GM23338 (cell line): Measurements from ENCODE around the gene USP21. TPM values are rescaled to one million over a fixed set of nuclear protein-coding genes. Genes with fewer than 3 reads are reported as not detected.

ENCODE experiments used
- ATAC-seq: fragments of 200-7000 bp; cut with Tn5 transposase; 3 replicates; pipeline ENCODE4 v1.9.1; 2020
- DNase-seq: peaks from one replicate; pipeline ENCODE4 v3.0.0-alpha.2; 2015; ENCODE audit warnings: low spot score
- H2AFZ ChIP-seq: fragments of 200-600 bp; sonication (generic); 2 replicates; pipeline ENCODE4 v1.8.0; 2016; ENCODE audit warnings: antibody characterized with exemption, mild to moderate bottlenecking, moderate library complexity
- H3F3A ChIP-seq: fragments of 200-600 bp; sonication (generic); replicated peaks from 2 replicates; pipeline ENCODE4 v1.8.0; 2017; ENCODE audit warnings: antibody characterized with exemption, mixed run types, low read depth
- H3K27ac ChIP-seq: fragments of 200-600 bp; sonication (generic); 2 replicates; pipeline ENCODE4 v1.6.1; 2016; ENCODE audit warnings: low read depth
- H3K27me3 ChIP-seq: fragments of 200-600 bp; sonication (generic); 2 replicates; pipeline ENCODE4 v1.8.0; 2016; ENCODE audit warnings: mild to moderate bottlenecking, mixed run types, moderate library complexity; ENCODE audit not compliant: insufficient read depth
- H3K36me3 ChIP-seq: fragments of 200-600 bp; sonication (generic); 2 replicates; pipeline ENCODE4 v1.8.0; 2016; ENCODE audit warnings: mild to moderate bottlenecking; ENCODE audit not compliant: insufficient read depth
- H3K4me1 ChIP-seq: fragments of 200-600 bp; sonication (generic); 2 replicates; pipeline ENCODE4 v1.8.0; 2016; ENCODE audit warnings: mild to moderate bottlenecking, moderate library complexity; ENCODE audit not compliant: insufficient read depth
- H3K4me2 ChIP-seq: fragments of 200-600 bp; sonication (generic); 2 replicates; pipeline ENCODE4 v1.7.1; 2017; ENCODE audit warnings: mixed run types
- H3K4me3 ChIP-seq: fragments of 200-600 bp; sonication (generic); 2 replicates; pipeline ENCODE4 v1.6.1; 2016; ENCODE audit warnings: mixed run types
- H3K79me2 ChIP-seq: fragments of 200-600 bp; sonication (generic); replicated peaks from 2 replicates; pipeline ENCODE4 v1.8.0; 2017; ENCODE audit warnings: mild to moderate bottlenecking; ENCODE audit not compliant: insufficient read depth
- H3K9me2 ChIP-seq: fragments of 200-600 bp; sonication (generic); 2 replicates; pipeline ENCODE4 v1.8.0; 2017; ENCODE audit not compliant: insufficient read depth
- H4K20me1 ChIP-seq: fragments of 200-600 bp; sonication (generic); replicated peaks from 2 replicates; pipeline ENCODE4 v1.8.0; 2017; ENCODE audit warnings: mild to moderate bottlenecking; ENCODE audit not compliant: insufficient read depth
- H3K27ac Mint-ChIP-seq: 2 replicates; pipeline ENCODE4 v1.8.0; 2020; ENCODE audit warnings: inconsistent platforms, mild to moderate bottlenecking, moderate library complexity, mixed read lengths
- H3K27me3 Mint-ChIP-seq: 3 replicates; pipeline ENCODE4 v1.8.0; 2022; ENCODE audit warnings: low read depth, mild to moderate bottlenecking, moderate library complexity, mixed read lengths, inconsistent platforms; ENCODE audit not compliant: insufficient read depth, poor library complexity
- H3K36me3 Mint-ChIP-seq: 3 replicates; pipeline ENCODE4 v1.8.0; 2021; ENCODE audit warnings: low read depth, mild to moderate bottlenecking, inconsistent platforms, moderate library complexity, mixed read lengths
- H3K4me1 Mint-ChIP-seq: 3 replicates; pipeline ENCODE4 v1.8.0; 2020; ENCODE audit warnings: mild to moderate bottlenecking, inconsistent platforms, mixed read lengths
- H3K4me3 Mint-ChIP-seq: 3 replicates; pipeline ENCODE4 v1.8.0; 2021; ENCODE audit warnings: moderate library complexity, mild to moderate bottlenecking, inconsistent platforms, mixed read lengths
- H3K9me3 Mint-ChIP-seq: 3 replicates; pipeline ENCODE4 v1.8.0; 2020; ENCODE audit warnings: moderate library complexity, mild to moderate bottlenecking, inconsistent platforms, mixed read lengths
- CREB1 ChIP-seq: fragments of 250-450 bp; sonication (Bioruptor Pico); IDR thresholded peaks from 2 replicates; pipeline ENCODE4 v1.5.0; 2020; ENCODE audit warnings: low read depth, mild to moderate bottlenecking, moderate library complexity
- CTCF ChIP-seq, 2 experiments: fragments of 200-600 bp in 1 of 2; sonication (generic) in 1 of 2; conservative IDR thresholded peaks; 2 replicates each; pipeline versions ENCODE4 v1.5.1 to v1.6.1; 2016 to 2017; ENCODE audit warnings: antibody characterized with exemption in 2 of 2, low read depth in 2 of 2, mild to moderate bottlenecking in 2 of 2, moderate library complexity in 1 of 2
- EZH2 ChIP-seq: fragments of 200-600 bp; sonication (generic); IDR thresholded peaks from one replicate; pipeline ENCODE4 v1.8.0; 2017; ENCODE audit warnings: antibody characterized with exemption, mild to moderate bottlenecking, low read depth; ENCODE audit not compliant: unreplicated experiment
- EZH2phosphoT487 ChIP-seq: fragments of 200-600 bp; sonication (generic); IDR thresholded peaks from one replicate; pipeline ENCODE4 v1.8.1; 2018; ENCODE audit warnings: antibody characterized with exemption; ENCODE audit not compliant: unreplicated experiment
- JUNB ChIP-seq: IDR thresholded peaks from one replicate; pipeline ENCODE4 v1.6.1; 2016; ENCODE audit warnings: antibody characterized with exemption; ENCODE audit not compliant: unreplicated experiment
- NANOG ChIP-seq: IDR thresholded peaks from 2 replicates; pipeline ENCODE4 v1.6.1; 2016; ENCODE audit warnings: antibody characterized with exemption, borderline replicate concordance
- POLR2AphosphoS5 ChIP-seq: IDR thresholded peaks from 2 replicates; pipeline ENCODE4 v1.6.1; 2016; ENCODE audit warnings: antibody characterized with exemption, low read depth
- REST ChIP-seq: IDR thresholded peaks from one replicate; pipeline ENCODE4 v1.6.1; 2018; ENCODE audit warnings: antibody characterized with exemption; ENCODE audit not compliant: unreplicated experiment
- STAT1 ChIP-seq: IDR thresholded peaks from one replicate; pipeline ENCODE4 v1.6.1; 2016; ENCODE audit warnings: antibody characterized with exemption; ENCODE audit not compliant: unreplicated experiment
- ZNF114 ChIP-seq: fragments of 250-450 bp; sonication (Bioruptor Pico); IDR thresholded peaks from 2 replicates; pipeline ENCODE4 v1.5.0; 2020; ENCODE audit warnings: mild to moderate bottlenecking, moderate library complexity
- ZNF331 ChIP-seq: fragments of 250-450 bp; sonication (Bioruptor Pico); IDR thresholded peaks from 2 replicates; pipeline ENCODE4 v1.5.0; 2020; ENCODE audit warnings: low read depth, mild to moderate bottlenecking, moderate library complexity
- polyA plus RNA-seq: library from polyadenylated mRNA; unstranded; fragments of >200 nt; fragmentation: Nextera tagmentation; extraction: Ambion mirVana; gene quantifications from 2 replicates; pipeline ENCODE4 v1.2.1, GENCODE V29; 2016
- total RNA-seq: library from RNA; depleted of rRNA; stranded (reverse); fragments of >200 nt; shearing (Covaris generic); gene quantifications from 2 replicates; pipeline ENCODE4 v1.2.3, GENCODE V29; 2014
- TF ChIP-seq, protein P1 (sequence below): fragments of 250-450 bp; sonication (Bioruptor Pico); IDR thresholded peaks from 2 replicates; pipeline ENCODE4 v1.5.0; 2020; ENCODE audit warnings: mild to moderate bottlenecking, moderate library complexity
- TF ChIP-seq, protein P2 (sequence below): IDR thresholded peaks from 2 replicates; pipeline ENCODE4 v1.6.1; 2016; ENCODE audit warnings: antibody characterized with exemption

Gene USP21
- total and polyA plus RNA-seq, 2 experiments from 2014 or later: 17.9 to 25.6 TPM

DNA sequence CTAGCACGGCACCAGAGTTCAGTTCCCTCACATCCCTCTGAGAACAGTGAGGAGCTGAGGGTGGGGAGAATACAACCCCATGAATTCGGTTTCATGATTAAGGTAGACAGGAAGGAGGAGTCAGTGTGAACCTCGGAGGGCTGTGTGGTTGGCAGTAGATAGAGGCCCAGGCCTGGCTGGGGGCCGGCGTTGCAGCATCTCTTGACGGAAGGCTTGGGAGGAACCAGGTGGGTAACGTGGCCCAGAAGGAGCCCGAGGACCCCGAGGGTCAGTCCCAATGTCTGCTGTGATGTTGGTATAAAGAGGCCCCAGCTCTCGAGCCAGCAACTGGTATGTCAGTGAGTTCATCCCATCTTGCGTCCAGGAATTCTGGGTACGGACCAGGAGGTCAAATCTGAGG, 12.4 kb downstream of the USP21 start (continued):
- TF ChIP-seq, protein P1, sequence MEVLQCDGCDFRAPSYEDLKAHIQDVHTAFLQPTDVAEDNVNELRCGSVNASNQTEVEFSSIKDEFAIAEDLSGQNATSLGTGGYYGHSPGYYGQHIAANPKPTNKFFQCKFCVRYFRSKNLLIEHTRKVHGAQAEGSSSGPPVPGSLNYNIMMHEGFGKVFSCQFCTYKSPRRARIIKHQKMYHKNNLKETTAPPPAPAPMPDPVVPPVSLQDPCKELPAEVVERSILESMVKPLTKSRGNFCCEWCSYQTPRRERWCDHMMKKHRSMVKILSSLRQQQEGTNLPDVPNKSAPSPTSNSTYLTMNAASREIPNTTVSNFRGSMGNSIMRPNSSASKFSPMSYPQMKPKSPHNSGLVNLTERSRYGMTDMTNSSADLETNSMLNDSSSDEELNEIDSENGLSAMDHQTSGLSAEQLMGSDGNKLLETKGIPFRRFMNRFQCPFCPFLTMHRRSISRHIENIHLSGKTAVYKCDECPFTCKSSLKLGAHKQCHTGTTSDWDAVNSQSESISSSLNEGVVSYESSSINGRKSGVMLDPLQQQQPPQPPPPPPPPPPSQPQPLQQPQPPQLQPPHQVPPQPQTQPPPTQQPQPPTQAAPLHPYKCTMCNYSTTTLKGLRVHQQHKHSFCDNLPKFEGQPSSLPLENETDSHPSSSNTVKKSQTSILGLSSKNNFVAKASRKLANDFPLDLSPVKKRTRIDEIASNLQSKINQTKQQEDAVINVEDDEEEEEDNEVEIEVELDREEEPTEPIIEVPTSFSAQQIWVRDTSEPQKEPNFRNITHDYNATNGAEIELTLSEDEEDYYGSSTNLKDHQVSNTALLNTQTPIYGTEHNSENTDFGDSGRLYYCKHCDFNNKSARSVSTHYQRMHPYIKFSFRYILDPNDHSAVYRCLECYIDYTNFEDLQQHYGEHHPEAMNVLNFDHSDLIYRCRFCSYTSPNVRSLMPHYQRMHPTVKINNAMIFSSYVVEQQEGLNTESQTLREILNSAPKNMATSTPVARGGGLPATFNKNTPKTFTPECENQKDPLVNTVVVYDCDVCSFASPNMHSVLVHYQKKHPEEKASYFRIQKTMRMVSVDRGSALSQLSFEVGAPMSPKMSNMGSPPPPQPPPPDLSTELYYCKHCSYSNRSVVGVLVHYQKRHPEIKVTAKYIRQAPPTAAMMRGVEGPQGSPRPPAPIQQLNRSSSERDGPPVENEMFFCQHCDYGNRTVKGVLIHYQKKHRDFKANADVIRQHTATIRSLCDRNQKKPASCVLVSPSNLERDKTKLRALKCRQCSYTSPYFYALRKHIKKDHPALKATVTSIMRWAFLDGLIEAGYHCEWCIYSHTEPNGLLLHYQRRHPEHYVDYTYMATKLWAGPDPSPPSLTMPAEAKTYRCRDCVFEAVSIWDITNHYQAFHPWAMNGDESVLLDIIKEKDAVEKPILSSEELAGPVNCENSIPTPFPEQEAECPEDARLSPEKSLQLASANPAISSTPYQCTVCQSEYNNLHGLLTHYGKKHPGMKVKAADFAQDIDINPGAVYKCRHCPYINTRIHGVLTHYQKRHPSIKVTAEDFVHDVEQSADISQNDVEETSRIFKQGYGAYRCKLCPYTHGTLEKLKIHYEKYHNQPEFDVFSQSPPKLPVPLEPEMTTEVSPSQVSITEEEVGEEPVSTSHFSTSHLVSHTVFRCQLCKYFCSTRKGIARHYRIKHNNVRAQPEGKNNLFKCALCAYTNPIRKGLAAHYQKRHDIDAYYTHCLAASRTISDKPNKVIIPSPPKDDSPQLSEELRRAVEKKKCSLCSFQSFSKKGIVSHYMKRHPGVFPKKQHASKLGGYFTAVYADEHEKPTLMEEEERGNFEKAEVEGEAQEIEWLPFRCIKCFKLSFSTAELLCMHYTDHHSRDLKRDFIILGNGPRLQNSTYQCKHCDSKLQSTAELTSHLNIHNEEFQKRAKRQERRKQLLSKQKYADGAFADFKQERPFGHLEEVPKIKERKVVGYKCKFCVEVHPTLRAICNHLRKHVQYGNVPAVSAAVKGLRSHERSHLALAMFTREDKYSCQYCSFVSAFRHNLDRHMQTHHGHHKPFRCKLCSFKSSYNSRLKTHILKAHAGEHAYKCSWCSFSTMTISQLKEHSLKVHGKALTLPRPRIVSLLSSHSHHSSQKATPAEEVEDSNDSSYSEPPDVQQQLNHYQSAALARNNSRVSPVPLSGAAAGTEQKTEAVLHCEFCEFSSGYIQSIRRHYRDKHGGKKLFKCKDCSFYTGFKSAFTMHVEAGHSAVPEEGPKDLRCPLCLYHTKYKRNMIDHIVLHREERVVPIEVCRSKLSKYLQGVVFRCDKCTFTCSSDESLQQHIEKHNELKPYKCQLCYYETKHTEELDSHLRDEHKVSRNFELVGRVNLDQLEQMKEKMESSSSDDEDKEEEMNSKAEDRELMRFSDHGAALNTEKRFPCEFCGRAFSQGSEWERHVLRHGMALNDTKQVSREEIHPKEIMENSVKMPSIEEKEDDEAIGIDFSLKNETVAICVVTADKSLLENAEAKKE: no peak
- TF ChIP-seq ZNF331 (no peak), POLR2AphosphoS5 (no peak), EZH2phosphoT487 (no peak), NANOG (no peak)

GRCh38 chr1:161172349-161172748, 13.0 kb downstream of the USP21 start:
- Histone ChIP-seq H3K36me3 (peaks cover 17% of the 10 kb centered on the region), H2AFZ (no peak overlapping the region), H3K9me2 (no peaks in the 10 kb centered on the region), H3K27ac (no peak overlapping the region), H3K4me3 (no peak overlapping the region), H3K4me1 (peaks cover 6% of the 10 kb centered on the region; the same call in 1 of the 2 replicates), H3K79me2 (peaks cover 8% of the 10 kb centered on the region), H3K4me2 (no peak overlapping the region), H4K20me1 (peaks cover 6% of the 10 kb centered on the region; the same call in 1 of the 2 replicates), H3F3A (peaks cover 3% of the 10 kb centered on the region; the same call in 1 of the 2 replicates), H3K27me3 (no peaks in the 10 kb centered on the region)
- H3K4me3 Mint-ChIP-seq: no peak overlapping the region; the same call in 2 of the 3 replicates
- no peak overlapping the region for H3K27ac Mint-ChIP-seq
- peaks cover 7% of the 10 kb centered on the region for H3K4me1 Mint-ChIP-seq
- H3K27me3 Mint-ChIP-seq: peaks cover 11% of the 10 kb centered on the region
- DNase-seq (no peak), ATAC-seq (no peak)
- no peaks in the 10 kb centered on the region for H3K9me3 Mint-ChIP-seq
- H3K36me3 Mint-ChIP-seq: peaks cover 54% of the 10 kb centered on the region
- TF ChIP-seq REST (no peak), EZH2phosphoT487 (no peak), EZH2 (no peak), STAT1 (no peak), ZNF114 (CRISPR knock-in tag) (no peak), CREB1 (no peak), CTCF (conservative IDR thresholded peaks at IDR 0.05; ENCODE audit: low read depth in 2 of 2) (no peak), JUNB (no peak), NANOG (no peak), ZNF331 (no peak), POLR2AphosphoS5 (no peak)
- TF ChIP-seq, protein P2, sequence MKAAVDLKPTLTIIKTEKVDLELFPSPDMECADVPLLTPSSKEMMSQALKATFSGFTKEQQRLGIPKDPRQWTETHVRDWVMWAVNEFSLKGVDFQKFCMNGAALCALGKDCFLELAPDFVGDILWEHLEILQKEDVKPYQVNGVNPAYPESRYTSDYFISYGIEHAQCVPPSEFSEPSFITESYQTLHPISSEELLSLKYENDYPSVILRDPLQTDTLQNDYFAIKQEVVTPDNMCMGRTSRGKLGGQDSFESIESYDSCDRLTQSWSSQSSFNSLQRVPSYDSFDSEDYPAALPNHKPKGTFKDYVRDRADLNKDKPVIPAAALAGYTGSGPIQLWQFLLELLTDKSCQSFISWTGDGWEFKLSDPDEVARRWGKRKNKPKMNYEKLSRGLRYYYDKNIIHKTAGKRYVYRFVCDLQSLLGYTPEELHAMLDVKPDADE: no peak
